Thoracic aorta (tissue), 2 donors: ENCODE measurements around the gene PODN. TPM values are rescaled to one million over a fixed set of nuclear protein-coding genes. Genes with fewer than 3 reads are reported as not detected.

Source experiments
- ATAC-seq: fragments of 150-250 bp; one replicate; pipeline ENCODE4 v1.8.0; 2017; ENCODE audit warnings: low read depth; ENCODE audit not compliant: insufficient number of reproducible peaks, low FRiP score
- DNase-seq: peaks from one replicate; pipeline ENCODE4 v3.0.0-alpha.2; 2020; ENCODE audit warnings: low spot score
- H3K27ac ChIP-seq, 2 donors: fragments of 200-600 bp; sonication (generic); 1 replicate in 1 of 2; 2 replicates in 1 of 2; pipeline ENCODE4 v1.5.1; 2016; ENCODE audit warnings: mild to moderate bottlenecking in 2 of 2, moderate library complexity in 2 of 2
- H3K27me3 ChIP-seq: fragments of 200-600 bp; sonication (generic); replicated peaks from 2 replicates; pipeline ENCODE4 v1.6.0; 2016; ENCODE audit warnings: mild to moderate bottlenecking; ENCODE audit not compliant: insufficient read depth
- H3K36me3 ChIP-seq: fragments of 200-600 bp; sonication (generic); one replicate; pipeline ENCODE4 v1.5.1; 2016
- H3K4me1 ChIP-seq, 2 donors: fragments of 200-600 bp; sonication (generic); 1 replicate in 1 of 2; 2 replicates in 1 of 2; pipeline versions ENCODE4 v1.5.1 to v1.6.0; 2016; ENCODE audit warnings: low read depth in 2 of 2, mild to moderate bottlenecking in 1 of 2; ENCODE audit not compliant: control insufficient read depth in 1 of 2
- H3K4me3 ChIP-seq: fragments of 200-600 bp; sonication (generic); 2 replicates; pipeline ENCODE4 v1.5.1; 2016; ENCODE audit warnings: mild to moderate bottlenecking
- H3K9me3 ChIP-seq: fragments of 200-600 bp; sonication (generic); 2 replicates; pipeline ENCODE4 v1.5.1; 2016
- CTCF ChIP-seq: fragments of 200-600 bp; sonication (generic); IDR thresholded peaks from one replicate; pipeline ENCODE4 v1.5.1; 2019; ENCODE audit warnings: antibody characterized with exemption
- total RNA-seq, 2 donors: library from RNA; depleted of rRNA; stranded (reverse); fragments of >200 nt; gene quantifications; one replicate each; pipeline versions ENCODE4 v1.1.0 to v1.2.3, GENCODE V29; 2016

PODN gene
- total RNA-seq, 2 donors from 2014 or later: 119 to 152 TPM

GRCh38 chr1:53062708-53063591 is 937 bp downstream of the PODN start:
- no peaks in the 10 kb centered on the region for H3K36me3 ChIP-seq
- peak overlapping the region; percentile 79 for H3K4me3 ChIP-seq
- DNase-seq (no peak), ATAC-seq (no peak)
- TF ChIP-seq CTCF: no peak
- H3K9me3 ChIP-seq: no peaks in the 10 kb centered on the region
- H3K27me3 ChIP-seq: no peaks in the 10 kb centered on the region
- no peak overlapping the region for H3K27ac ChIP-seq
- peaks cover 0 to 21% of the 10 kb centered on the region in 2 donors for H3K4me1 ChIP-seq

GRCh38 chr1:53063744-53064515 is 1.9 kb downstream of the PODN start:
- ATAC-seq (no peak), DNase-seq (no peak)
- TF ChIP-seq CTCF: no peak
- H3K4me1 ChIP-seq: peaks cover 0 to 21% of the 10 kb centered on the region in 2 donors
- H3K9me3 ChIP-seq: no peaks in the 10 kb centered on the region
- no peaks in the 10 kb centered on the region for H3K36me3 ChIP-seq
- no peak overlapping the region for H3K27ac ChIP-seq
- H3K27me3 ChIP-seq: no peaks in the 10 kb centered on the region
- H3K4me3 ChIP-seq: no peak overlapping the region

GRCh38 chr1:53065391-53065790 is 3.4 kb downstream of the PODN start:
- TF ChIP-seq CTCF: no peak
- no peaks in the 10 kb centered on the region for H3K9me3 ChIP-seq
- H3K36me3 ChIP-seq: no peaks in the 10 kb centered on the region
- no peak for ATAC-seq
- peaks cover 0 to 21% of the 10 kb centered on the region in 2 donors for H3K4me1 ChIP-seq
- H3K27me3 ChIP-seq: no peaks in the 10 kb centered on the region
- no peak overlapping the region for H3K27ac ChIP-seq
- DNase-seq: no peak
- H3K4me3 ChIP-seq: no peak overlapping the region

GRCh38 chr1:53066488-53066887 is 4.5 kb downstream of the PODN start:
- no peak overlapping the region for H3K4me3 ChIP-seq
- TF ChIP-seq CTCF: no peak
- ATAC-seq: no peak
- H3K36me3 ChIP-seq: no peaks in the 10 kb centered on the region
- no peak for DNase-seq
- no peaks in the 10 kb centered on the region for H3K27me3 ChIP-seq
- H3K4me1 ChIP-seq: peaks cover 0 to 11% of the 10 kb centered on the region in 2 donors
- H3K27ac ChIP-seq: no peak overlapping the region
- no peaks in the 10 kb centered on the region for H3K9me3 ChIP-seq
